Activated T-helper 9 cell treated with anti-CD3 and anti-CD28 coated beads, Interleukin-2, amount 50 U/mL, for 16 hours (primary cell): Measurements from ENCODE around the gene ZP1.

Experiments
- DNase-seq: peaks from one replicate; pipeline ENCODE4 v3.0.0-alpha.2; 2020; ENCODE audit warnings: low read depth

ZP1 gene

DNA sequence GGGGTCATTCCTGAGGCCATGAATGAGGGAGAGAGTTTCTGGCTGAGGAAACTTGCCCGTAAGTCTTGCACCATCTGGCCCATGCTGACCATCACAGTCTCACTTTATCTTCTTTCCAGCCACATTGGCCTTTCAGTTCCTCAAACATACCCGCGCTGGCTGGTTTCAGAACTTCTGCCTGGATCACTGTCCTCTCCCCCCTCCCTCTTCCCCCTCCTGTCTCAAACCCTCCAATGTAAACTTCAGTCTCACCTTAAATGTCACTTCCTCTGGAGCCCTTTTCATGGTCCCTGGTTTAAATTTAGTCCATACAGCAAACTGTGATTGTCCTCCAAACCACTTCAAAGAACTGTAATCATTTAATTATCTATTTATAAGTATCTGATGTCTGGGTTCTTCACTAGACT lies 42.9 kb downstream of the ZP1 start:
- DNase-seq, result no peak

DNA sequence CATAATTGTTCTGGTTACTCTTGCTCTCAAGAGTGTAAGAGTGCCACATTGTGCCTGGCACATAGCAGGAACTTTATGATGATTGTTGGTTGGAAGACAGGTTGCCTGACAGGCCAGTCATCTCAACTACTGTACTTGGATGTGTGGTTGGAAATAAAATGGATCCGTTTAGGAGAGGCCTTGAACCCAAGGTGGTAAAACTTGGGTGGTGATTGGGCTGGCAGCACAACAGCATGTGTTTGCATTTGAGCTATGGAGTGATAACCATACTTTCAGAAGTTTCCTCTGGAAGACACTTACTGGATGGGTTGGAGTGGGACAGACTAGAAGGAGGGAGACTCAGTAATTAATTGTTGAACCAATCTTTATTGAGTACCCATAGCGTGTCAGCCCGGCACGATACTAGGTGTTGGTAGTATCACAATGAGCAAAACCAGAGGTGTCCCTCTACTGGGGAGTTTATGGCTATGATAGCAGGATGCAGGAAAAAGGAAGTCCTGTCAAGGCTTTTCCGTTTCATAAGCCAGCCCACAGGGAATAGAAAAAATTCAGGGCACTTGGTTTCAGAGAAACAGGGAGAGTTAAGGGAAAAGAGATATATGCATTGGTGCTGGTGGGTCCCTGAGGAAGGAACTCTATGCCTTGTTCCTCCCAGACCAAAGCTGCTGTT lies 43.5 kb downstream of the ZP1 start:
- DNase-seq, result no peak

DNA sequence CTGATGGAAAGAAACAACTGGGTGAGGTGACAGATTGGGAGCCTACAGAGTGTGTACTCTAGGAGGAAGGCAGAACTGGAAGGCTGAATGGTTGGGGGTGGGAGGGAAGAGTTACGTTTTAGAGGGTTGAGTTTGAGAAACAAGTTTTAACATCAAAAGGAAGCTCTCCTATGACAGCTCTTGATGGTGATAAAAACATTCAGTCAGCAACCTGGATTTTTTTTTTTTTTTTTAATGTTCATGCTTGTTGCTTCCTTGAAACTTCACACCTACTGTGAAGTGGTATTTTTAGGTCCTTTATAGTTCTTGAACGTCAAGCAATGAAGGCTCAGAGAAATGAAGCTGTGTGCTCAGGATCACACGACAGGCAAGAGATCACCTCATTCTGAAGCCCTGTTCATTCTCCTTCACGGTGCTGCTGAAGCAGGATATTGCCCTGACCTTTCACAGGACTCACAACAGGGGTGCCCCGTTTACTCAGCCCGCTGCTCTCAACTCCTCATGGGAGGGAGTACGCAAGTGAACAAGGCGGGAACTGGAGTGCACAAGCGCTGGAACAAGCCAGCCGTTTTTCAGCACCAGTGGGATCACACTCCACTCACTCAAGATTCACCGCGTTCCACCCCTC lies 45.0 kb downstream of the ZP1 start:
- DNase-seq, result no peak

DNA sequence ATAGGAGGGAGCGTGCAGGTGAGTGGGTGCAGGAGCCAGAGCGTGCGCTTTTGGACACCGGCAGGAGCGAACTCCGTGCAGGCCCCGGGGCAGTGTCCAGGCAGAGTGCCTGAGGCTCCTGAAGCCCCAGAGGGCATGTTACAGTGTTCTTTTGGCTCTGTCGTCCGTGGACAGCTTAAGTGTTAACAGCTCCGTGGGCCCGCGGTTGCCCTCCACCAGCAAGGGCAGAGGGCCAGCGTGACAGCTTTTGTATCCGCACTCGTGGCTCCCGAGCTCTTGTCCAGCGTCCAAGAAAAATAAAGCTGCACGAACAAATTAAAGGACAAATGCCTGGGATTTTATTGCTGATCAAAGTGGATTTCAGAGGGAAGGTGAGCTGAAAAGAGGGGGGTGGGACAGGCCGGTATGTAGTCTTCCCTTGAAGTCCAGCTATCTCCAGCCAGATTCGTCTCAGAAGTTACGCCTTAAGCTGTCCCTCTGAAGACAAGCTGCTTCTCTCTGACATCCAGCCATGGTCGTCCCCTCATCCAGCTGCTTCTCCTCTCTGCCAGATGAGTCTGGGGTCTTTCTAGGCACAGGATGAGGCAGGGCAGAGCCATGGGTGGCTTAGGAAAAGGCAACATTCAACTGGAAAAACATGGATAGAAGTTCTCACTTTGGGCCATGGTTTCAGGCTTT lies 45.6 kb downstream of the ZP1 start:
- no peak for DNase-seq

DNA sequence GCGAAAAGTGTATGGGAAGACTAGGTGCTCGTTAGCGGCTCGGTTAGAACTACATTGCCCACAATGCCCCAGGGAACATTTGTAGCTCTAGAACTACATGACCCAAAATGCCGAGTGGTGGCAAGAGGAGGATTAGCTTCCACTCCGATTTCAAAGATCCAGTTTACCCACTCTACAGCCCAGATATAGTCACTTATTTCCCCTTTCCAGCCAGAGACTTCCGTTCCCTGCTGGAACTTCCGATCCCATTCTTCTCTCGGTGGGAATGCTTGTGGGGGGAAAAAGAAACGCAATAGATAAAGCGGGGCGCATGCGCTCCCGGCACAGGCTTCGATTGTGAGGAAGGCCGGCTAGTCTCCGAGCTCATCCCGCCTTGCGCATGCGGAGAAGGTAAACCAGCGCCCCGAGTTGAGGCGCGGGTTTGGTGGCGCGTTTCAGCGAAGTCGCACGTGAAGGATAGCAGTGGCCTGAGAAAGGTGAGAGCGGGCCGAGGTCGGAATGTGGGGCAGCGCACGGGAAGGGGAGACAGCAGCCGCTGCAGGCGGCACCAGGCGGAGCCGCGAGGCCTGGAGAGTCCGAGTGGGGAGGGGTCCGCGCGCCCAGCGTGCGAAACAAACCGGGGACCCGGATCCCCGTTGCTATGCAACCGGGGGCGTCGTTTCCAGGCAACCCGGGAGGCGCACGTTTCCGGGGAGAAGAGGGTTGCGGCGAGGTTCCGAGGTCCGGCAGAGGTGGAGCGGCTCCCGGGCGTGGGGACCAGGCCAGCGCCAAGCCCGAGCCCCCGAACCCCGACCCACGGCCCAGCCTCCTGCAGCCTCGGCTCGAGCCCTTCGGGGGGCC lies 46.7 kb downstream of the ZP1 start, which contains the start of gene TMEM109:
Gene TMEM109 (plus strand): TSS at position 366 of the 840 bp plus-strand sequence. CDS start 5,536 bp downstream, outside the sequence.
- peak; percentile 81 for DNase-seq

DNA sequence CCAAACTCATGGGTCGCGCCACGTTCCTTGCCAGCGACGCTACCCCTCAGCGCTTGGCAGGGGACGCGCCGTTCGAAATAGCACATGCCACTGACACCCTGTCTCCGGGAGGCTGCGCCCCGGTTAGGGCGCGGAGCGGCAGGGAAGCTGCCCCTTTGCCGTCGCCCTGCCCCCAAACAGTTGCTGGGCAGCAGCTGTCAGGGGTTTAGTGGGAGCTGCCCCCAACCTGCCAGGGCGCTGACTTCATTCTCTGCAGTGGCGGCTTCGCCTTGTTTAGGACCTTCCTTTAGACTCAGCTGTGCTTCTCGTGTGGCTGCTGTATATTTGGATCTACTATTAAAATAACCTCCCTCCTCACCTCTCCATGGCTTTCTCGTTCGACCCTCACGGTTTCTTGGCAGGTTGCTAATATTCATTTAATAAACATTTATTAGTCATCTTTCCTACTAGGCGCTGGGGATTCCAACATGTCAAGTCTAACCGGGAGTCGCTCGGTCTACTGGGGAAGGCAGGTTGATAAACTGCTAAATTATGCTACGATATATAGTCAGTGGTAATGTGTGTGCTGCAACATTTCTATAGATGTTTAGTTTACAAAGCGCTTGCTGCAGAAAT lies 47.4 kb downstream of the ZP1 start:
- no peak for DNase-seq

DNA sequence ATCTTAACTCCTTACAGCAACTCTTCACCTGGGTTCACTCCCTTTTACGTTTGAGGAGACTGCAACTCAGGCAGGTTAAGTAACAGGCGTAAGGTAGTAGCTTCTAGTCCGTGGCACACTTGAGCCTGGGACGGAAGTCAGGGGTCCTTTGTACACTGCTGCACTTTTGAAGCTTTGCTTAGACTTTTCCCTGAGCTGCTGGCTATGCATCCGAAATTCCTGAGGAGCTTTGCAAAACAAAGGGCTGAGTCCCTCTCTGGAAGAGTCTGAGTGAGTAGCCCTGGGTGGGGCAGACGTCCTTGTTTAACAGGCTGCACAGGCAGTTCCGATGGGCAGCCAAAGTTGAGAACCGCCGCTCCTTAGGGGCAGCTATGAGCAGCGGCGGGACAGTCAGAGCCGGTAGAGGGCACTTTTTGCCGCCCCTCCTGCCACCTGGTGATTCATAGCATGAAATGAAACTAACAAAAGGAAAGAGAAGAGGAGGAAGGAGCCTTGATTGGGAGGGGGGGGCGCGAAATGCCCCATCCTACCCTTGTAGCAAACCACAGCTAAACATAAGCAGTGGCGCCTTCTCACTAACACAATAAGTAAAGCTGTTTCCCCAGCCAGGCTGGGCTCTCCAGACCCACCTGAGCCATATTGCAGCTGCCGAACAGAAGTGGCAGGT lies 48.0 kb downstream of the ZP1 start:
- DNase-seq, result peak; percentile 65

DNA sequence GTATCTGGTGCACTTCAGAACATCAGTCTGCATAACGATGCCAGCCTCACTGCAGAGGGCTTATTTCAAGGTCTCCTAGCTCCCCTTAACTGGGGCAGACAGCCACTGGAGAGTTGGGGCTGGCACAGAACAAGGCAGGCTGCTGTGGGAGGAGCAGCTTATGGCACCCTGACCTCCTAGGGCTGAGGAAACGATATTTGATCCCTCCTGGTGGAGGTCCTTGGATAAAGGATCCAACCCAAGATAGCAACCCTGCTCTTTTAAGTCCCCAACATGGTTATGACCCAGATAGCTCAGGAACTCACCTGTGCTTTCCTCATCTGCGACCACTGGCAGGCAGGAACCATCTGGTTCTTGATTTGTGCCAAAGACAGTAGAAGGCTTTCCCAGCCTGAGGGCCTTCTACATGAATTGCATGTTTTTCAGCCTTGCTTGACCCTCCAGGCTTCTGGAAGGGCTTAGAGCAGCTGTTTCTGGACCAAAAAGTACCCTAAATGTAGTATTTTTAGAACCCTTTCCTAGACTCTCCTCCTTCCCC lies 49.4 kb downstream of the ZP1 start:
- DNase-seq, result no peak

DNA sequence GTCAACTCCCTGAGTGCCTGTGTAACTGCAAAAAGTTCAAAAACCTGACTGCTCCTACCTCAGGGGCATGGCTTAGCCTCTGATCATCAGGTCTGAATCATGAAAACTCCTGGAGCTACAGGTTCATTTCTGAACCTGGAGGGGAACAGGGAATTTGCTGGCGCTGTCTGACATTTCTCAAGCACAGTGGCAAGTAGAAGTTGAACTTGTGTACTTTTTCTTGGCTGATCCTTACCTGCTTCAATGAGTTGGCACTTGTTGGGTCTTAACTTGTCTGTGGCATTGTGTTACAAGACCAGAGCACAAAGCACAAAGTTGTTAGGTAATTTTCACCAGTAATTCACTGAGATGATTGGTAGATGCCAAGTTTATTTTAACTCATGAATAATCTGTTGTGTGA lies 49.9 kb downstream of the ZP1 start:
- no peak for DNase-seq

DNA sequence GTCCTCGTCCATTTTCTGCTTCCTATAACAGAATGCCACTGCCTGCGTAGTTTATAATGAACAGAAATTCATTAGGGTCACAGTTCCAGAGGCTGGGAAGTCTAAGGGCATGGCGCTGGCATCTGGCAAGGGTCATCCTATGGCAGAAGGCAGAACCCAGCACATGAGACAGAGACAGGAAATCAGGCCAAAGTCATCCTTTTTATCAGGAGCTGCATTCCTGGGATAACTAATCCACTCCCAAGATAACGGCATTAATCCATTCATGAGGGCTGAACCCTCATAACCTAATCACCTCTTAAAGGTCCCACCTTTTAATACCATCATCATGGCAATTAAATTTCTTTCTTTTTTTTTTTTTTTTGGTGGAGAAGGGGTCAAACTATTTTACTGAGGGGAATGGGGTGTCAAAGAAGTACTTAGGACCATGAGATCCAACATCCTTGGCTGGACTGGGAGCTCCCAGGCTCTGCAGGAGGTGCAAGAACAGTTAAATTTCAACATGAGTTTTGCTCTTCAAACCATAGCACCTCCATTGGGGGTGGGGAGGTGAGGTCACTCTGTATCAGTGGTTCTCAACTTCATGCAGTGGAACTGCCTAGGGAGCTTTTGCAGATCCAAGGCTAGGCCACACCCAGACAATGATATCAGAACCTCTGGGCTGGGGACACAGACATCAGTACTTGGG lies 51.1 kb downstream of the ZP1 start:
- DNase-seq, result no peak

DNA sequence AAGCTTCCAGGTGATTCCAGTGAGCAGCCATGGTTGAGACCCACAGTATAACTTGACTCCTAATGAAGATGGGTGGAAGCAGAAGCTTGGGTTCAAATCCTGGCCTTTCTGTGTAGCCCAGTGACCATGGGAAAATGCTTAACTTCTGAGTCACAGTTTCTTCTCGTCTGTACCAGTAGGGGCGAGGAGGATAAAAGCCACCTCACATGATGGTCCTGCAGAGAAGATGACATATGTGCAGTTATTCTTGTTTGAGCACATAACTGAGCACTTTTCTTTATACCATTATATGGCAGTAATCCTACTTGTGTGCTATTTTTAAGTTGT lies 51.6 kb downstream of the ZP1 start:
- DNase-seq, result no peak

DNA sequence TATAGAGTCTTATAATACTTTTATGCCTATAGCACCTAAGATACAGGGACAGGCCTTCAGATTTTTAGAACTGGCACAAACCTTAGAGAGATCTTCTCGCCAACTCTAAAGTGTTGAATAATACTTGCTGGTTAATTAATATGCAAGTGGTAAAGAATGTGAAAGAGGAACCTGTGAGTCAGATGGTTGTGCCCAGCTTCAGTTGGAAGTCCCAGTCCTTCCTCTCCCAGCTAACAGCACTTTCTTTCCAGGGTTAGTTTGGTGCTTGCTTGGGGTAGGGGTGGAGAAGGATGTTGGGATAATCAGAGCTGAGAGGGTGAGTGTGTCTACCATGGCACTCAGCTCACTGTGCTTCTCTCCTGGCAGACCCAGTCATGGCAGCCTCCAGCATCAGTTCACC lies 52.0 kb downstream of the ZP1 start:
- DNase-seq, result no peak

DNA sequence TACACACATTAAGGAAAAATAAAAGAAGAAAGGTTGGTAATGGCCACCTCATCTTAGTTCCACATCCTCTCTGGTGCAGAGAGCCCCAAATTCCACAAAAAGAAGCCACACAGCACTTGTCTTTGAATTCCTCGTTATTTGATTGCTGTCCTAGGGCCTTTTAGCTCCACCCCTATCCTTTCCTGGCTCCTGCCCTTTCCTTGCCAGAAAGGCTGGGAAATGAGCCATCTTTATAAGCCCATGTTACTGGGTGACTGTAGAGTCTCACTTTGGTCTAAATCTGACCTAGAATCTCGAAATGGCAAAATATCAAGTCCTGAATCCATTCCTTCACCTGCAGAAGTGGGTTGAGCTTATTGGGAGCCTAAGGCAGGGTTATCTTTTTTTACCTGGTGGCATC lies 52.6 kb downstream of the ZP1 start:
- no peak for DNase-seq

DNA sequence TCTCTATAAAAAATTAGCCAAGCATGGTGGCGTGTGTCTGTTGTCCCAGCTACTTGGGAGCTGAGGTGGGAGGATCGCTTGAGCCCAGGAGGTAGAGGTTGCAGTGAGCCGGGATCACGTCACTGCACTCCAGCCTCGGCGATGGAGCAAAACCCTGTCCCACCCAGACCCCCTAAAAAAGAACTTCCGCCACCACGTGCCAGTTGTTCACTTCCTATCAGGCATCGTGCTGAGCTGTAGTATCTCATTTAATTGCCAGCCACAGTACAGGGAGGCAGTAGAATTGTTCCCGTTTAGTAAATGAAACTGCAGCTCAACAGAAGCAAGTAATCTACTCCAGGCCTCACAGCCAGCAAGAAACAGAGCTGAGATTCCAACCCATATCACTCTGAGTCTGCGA lies 53.9 kb downstream of the ZP1 start:
- no peak for DNase-seq

DNA sequence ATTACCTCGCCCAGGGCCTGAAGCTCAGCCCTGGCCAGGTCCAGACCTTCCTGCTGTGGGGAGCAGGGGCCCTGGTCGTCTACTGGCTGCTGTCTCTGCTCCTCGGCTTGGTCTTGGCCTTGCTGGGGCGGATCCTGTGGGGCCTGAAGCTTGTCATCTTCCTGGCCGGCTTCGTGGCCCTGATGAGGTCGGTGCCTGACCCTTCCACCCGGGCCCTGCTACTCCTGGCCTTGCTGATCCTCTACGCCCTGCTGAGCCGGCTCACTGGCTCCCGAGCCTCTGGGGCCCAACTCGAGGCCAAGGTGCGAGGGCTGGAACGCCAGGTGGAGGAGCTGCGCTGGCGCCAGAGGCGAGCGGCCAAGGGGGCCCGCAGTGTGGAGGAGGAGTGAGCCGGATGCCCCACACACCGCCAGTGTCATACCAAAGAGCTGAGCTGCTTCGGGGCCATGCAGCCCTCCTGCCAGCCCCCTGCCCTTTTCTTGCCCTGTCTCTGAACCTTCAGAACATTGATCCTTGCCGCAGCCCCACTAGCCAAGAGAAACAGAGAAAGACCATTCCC lies 54.5 kb downstream of the ZP1 start:
- no peak for DNase-seq

DNA sequence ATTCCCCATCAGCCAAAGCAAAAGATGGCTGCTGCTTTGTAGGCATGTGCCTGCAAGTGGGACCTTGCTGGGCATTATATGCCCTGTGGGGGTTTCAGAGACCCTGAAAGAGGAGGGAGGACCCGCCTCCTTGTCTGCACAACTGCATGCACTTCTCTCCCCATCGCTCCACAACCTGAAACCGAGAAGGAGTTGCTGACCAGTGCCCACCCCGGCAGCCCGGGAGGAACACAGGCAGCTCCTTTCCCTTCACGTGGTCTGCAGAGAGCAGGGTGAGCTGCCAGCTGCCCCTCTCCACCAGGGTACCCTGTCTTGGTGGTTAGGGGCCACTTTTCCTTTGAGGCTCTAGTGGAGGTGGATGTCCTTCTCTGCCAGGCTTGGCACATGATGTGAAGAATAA lies 55.6 kb downstream of the ZP1 start:
- DNase-seq, result no peak

DNA sequence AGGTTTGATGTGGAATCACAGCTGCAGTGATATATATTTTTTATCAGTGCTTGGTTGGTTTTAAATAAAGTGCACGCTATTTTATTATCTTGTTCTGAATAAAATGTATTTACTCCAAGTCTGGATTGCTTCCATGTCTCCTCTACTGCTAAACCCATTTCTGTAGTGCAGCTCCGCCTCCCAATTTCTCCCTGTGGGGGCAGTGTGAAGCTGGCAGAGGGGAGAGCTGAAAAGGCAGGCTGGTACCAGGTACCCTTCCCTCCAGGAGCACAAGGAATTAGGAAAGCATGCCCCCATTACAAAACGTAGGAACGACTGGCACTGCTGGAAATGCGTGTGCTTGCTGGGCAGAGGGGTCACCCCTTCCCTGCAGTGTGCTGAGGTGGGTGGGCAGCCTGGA lies 56.0 kb downstream of the ZP1 start:
- no peak for DNase-seq

DNA sequence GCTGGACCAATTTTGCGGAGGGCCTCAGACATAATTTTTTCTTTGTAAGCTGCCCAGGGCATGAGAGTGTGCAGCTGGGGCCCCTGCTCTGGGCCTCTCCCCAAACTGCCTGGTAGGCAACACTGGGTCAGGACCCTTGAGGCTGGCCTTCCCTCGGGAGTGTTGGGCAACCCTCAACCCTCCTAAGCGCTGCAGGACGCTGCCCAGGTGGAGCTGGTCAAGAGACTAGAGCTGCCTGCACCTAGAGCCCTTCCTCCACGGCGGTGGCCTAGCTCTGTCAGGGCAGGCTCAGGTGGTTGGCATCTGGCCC lies 56.4 kb downstream of the ZP1 start:
- DNase-seq, result no peak

DNA sequence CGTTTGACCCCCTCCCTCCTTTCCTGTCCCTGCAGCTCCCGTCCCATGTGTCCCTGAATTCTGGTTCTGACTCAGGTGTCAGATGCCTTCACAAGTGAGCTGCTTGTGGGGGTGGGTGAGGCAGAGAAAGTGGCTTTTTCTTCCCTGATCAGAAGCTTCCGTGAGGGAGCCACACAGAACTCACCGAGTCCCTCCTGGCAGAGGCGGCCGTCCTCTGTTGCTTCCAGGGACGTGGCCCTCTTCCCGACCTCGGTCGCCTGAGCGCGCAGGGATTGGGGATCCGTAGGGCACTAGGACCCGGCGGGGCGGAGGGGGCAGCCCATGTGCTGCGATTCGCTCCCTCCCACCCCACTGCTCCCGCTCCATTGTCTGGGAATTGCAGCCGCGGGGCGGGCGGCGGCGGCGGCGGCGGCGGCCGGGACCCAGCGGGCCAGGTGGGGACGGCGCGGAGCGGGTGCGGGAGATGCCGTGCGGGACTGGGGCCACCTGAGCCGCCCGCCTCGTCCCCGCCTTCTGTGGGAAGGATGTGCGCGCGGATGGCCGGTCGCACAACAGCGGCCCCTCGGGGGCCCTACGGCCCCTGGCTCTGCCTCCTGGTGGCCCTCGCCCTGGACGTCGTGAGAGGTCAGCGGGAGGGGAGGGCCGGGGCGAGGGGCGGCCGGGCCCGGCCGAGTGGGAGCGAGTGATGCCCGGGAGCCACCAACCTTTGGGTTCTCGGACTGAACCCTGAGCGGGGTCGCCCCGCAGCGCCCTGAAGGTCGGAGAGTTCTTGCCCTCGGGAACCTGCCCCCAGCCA lies 57.0 kb downstream of the ZP1 start, which contains the start of gene TMEM132A:
Gene TMEM132A (plus strand): TSS at position 351 of the 796 bp plus-strand sequence. CDS start 174 bp downstream, at position 525.
- DNase-seq, result no peak
